ENCODE results near the gene RECQL5. TPM values are rescaled to one million over a fixed set of nuclear protein-coding genes. Genes with fewer than 3 reads are reported as not detected.
"Not testable (repeated sequence)": the region's sequence is repeated elsewhere in the genome, so short reads cannot be mapped to it uniquely, and the experiment has no call there.

Gene RECQL5
- total and polyA plus RNA-seq, 4 donors: 16.4 to 32.5 (median 29.8) TPM

GRCh38 chr17:75595284-75595919 lies 71.6 kb downstream of the RECQL5 start:
- no peak overlapping the region for H3K27ac ChIP-seq (ENCODE audit: low read depth in 1 of 2, low read length in 1 of 2)
- DNase-seq: no peak
- no peak overlapping the region for H3K9ac ChIP-seq (ENCODE audit: insufficient read depth in 1 of 2, low read length in 2 of 2)
- H3K4me3 ChIP-seq: no peak overlapping the region
- no peaks in the 10 kb centered on the region for H3K27me3 ChIP-seq (ENCODE audit: control insufficient read depth in 3 of 3, insufficient read depth in 3 of 3, low read length in 2 of 3)
- TF ChIP-seq, protein P1, sequence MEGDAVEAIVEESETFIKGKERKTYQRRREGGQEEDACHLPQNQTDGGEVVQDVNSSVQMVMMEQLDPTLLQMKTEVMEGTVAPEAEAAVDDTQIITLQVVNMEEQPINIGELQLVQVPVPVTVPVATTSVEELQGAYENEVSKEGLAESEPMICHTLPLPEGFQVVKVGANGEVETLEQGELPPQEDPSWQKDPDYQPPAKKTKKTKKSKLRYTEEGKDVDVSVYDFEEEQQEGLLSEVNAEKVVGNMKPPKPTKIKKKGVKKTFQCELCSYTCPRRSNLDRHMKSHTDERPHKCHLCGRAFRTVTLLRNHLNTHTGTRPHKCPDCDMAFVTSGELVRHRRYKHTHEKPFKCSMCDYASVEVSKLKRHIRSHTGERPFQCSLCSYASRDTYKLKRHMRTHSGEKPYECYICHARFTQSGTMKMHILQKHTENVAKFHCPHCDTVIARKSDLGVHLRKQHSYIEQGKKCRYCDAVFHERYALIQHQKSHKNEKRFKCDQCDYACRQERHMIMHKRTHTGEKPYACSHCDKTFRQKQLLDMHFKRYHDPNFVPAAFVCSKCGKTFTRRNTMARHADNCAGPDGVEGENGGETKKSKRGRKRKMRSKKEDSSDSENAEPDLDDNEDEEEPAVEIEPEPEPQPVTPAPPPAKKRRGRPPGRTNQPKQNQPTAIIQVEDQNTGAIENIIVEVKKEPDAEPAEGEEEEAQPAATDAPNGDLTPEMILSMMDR (IDR thresholded peaks at IDR 0.05; ENCODE audit: control extremely low read depth, extremely low read depth): no peak
- no peaks in the 10 kb centered on the region for H3K9me3 ChIP-seq (ENCODE audit: control insufficient read depth in 4 of 4, insufficient read depth in 3 of 4, low read length in 3 of 4)
- 79 to 94% methylated on average over 13 of the region's 13 CpGs for WGBS, 2 donors
- ATAC-seq (ENCODE audit: insufficient read depth, low FRiP score): no peak
- peaks cover 0 to 2% (median 0%) of the 10 kb centered on the region in 4 donors for H3K36me3 ChIP-seq (ENCODE audit: control insufficient read depth in 4 of 4, insufficient read depth in 4 of 4, low read length in 4 of 4)
- H3K4me1 ChIP-seq (ENCODE audit: control insufficient read depth in 5 of 5, insufficient read depth in 5 of 5, low read length in 5 of 5): no peaks in the 10 kb centered on the region

DNA sequence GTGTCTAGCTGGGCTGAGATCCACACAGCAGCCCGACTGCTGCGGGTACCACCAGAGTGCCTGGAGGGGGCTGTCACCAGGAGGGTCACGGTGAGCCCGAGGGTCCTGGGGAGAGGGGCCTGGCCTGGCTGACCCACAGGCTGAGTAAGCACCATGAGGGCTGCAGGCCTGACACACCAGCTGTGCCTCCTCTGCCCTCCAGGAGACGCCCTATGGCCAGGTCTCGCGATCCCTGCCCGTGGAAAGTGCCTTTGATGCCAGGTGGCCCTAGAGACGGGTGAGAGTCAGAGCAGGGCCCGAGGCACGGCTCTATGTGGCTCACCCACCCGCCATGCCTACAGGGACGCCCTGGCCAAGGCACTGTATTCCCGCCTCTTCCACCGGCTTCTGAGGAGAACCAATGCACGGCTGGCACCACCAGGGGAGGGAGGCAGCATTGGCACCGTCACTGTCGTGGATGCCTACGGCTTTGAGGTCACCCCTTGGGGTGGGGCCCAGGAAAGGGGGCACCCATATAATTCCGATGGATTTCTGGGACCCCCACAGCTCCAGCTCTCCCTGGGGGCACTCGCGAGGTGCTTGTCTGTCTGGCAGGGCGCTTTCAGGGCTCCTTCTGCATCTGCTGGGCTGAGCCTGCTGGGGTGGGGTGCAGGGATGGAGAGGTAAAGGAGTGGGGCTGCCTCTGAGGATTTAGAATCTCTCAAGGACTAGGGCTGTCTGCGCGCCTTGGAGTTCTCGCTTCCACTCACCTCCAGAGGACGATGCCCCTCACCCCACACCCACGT lies 72.3 kb downstream of the RECQL5 start:
- Histone ChIP-seq H3K27me3 (ENCODE audit: control insufficient read depth in 3 of 3, insufficient read depth in 3 of 3, low read length in 2 of 3) (no peaks in the 10 kb centered on the region), H3K9me3 (ENCODE audit: control insufficient read depth in 4 of 4, insufficient read depth in 3 of 4, low read length in 3 of 4) (no peaks in the 10 kb centered on the region), H3K27ac (ENCODE audit: low read depth in 1 of 2, low read length in 1 of 2) (no peak overlapping the region), H3K9ac (ENCODE audit: insufficient read depth in 1 of 2, low read length in 2 of 2) (no peak overlapping the region), H3K4me3 (no peak overlapping the region), H3K36me3 (ENCODE audit: control insufficient read depth in 4 of 4, insufficient read depth in 4 of 4, low read length in 4 of 4) (peaks cover 0 to 2% (median 0%) of the 10 kb centered on the region in 4 donors), H3K4me1 (ENCODE audit: control insufficient read depth in 5 of 5, insufficient read depth in 5 of 5, low read length in 5 of 5) (peaks cover 0 to 4% (median 0%) of the 10 kb centered on the region in 5 donors)
- WGBS, 2 donors: 81 to 90% methylated on average over 28 of the region's 28 CpGs
- TF ChIP-seq, protein P1 (IDR thresholded peaks at IDR 0.05; ENCODE audit: control extremely low read depth, extremely low read depth): no peak
- ATAC-seq (ENCODE audit: insufficient read depth, low FRiP score) (no peak), DNase-seq (no peak)

GRCh38 chr17:75593430-75593829 lies 73.5 kb downstream of the RECQL5 start:
- not testable (repeated sequence) for DNase-seq; H3K27me3 ChIP-seq (ENCODE audit: control insufficient read depth in 3 of 3, insufficient read depth in 3 of 3, low read length in 2 of 3); H3K36me3 ChIP-seq (ENCODE audit: control insufficient read depth in 4 of 4, insufficient read depth in 4 of 4, low read length in 4 of 4); H3K9ac ChIP-seq (ENCODE audit: insufficient read depth in 1 of 2, low read length in 2 of 2); H3K9me3 ChIP-seq (ENCODE audit: control insufficient read depth in 4 of 4, insufficient read depth in 3 of 4, low read length in 3 of 4); H3K4me1 ChIP-seq (ENCODE audit: control insufficient read depth in 5 of 5, insufficient read depth in 5 of 5, low read length in 5 of 5); ATAC-seq (ENCODE audit: insufficient read depth, low FRiP score); H3K4me3 ChIP-seq; H3K27ac ChIP-seq (ENCODE audit: low read depth in 1 of 2, low read length in 1 of 2)
- WGBS, 2 donors: 86 to 90% methylated on average over 9 of the region's 9 CpGs

DNA sequence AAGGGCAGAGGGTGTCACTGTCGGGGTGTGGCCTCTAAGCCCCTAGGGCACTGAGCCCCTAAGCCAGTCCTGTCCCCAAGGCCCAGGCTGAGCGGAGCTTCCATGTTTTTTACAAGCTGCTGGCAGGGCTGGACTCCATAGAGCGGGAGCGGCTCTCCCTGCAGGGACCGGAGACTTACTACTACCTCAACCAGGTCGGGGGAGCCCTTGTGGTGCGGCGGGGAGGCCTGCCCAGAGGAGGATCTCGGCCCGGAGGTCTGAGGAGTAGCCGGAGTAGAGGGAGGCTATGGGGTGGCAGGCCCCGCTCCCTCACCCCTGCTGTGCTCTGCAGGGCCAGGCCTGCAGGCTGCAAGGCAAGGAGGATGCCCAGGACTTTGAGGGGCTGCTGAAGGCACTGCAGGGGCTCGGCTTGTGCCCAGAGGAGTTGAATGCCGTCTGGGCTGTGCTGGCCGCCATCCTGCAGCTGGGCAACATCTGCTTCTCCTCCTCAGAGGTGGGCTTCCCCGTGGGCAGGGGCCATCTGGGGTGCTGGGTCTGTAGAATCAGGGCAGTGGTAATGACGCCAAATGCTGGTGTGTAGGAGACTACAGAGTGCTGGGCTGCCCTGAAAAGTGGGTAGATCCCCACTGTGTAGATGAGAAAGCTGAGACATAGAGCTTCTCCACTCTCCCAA lies 74.5 kb downstream of the RECQL5 start:
- Histone ChIP-seq H3K4me3 (no peak overlapping the region), H3K9ac (ENCODE audit: insufficient read depth in 1 of 2, low read length in 2 of 2) (no peak overlapping the region), H3K27ac (ENCODE audit: low read depth in 1 of 2, low read length in 1 of 2) (no peak overlapping the region), H3K4me1 (ENCODE audit: control insufficient read depth in 5 of 5, insufficient read depth in 5 of 5, low read length in 5 of 5) (peaks cover 0 to 5% (median 0%) of the 10 kb centered on the region in 5 donors), H3K36me3 (ENCODE audit: control insufficient read depth in 4 of 4, insufficient read depth in 4 of 4, low read length in 4 of 4) (peaks cover 0 to 2% (median 0%) of the 10 kb centered on the region in 4 donors), H3K27me3 (ENCODE audit: control insufficient read depth in 3 of 3, insufficient read depth in 3 of 3, low read length in 2 of 3) (no peaks in the 10 kb centered on the region), H3K9me3 (ENCODE audit: control insufficient read depth in 4 of 4, insufficient read depth in 3 of 4, low read length in 3 of 4) (no peaks in the 10 kb centered on the region)
- no peak for DNase-seq
- 92 to 97% methylated on average over 17 of the region's 17 CpGs for WGBS, 2 donors
- TF ChIP-seq, protein P1 (IDR thresholded peaks at IDR 0.05; ENCODE audit: control extremely low read depth, extremely low read depth): no peak
- no peak for ATAC-seq (ENCODE audit: insufficient read depth, low FRiP score)

Data from lung (tissue), 12 donors.